Ectodermal cell (in vitro differentiated cells): ENCODE data around the gene AADACL4.

ENCODE experiments used
- H3K27ac ChIP-seq: 2 replicates; pipeline ENCODE4 v1.7.0; 2013; ENCODE audit warnings: mild to moderate bottlenecking, low read depth, low read length; ENCODE audit not compliant: insufficient read depth, poor library complexity, severe bottlenecking
- H3K27me3 ChIP-seq: 2 replicates; pipeline ENCODE4 v1.7.0; 2013; ENCODE audit warnings: mild to moderate bottlenecking, low read length; ENCODE audit not compliant: insufficient read depth, control insufficient read depth, poor library complexity, severe bottlenecking
- H3K36me3 ChIP-seq: one replicate; pipeline ENCODE4 v1.7.0; 2013; ENCODE audit warnings: low read length; ENCODE audit not compliant: control insufficient read depth, insufficient read depth
- H3K4me1 ChIP-seq: one replicate; pipeline ENCODE4 v1.7.0; 2013; ENCODE audit warnings: low read length; ENCODE audit not compliant: control insufficient read depth, insufficient read depth
- H3K4me3 ChIP-seq: 2 replicates; pipeline ENCODE4 v1.7.0; 2013; ENCODE audit warnings: low read depth, low read length, control low read depth; ENCODE audit not compliant: insufficient read depth
- H3K9me3 ChIP-seq: 2 replicates; pipeline ENCODE4 v1.7.0; 2013; ENCODE audit warnings: mild to moderate bottlenecking, low read length, moderate library complexity; ENCODE audit not compliant: control insufficient read depth
- whole genome bisulfite sequencing, 2 experiments: methylation state at CpG; one replicate each; pipeline ENCODE4 v1.1.7; 2013; ENCODE audit warnings: missing lambda C conversion rate in 2 of 2; 5-methylcytosine and 5-hydroxymethylcytosine counted together

AADACL4 gene

GRCh38 chr1:12618965-12619791 is 24.7 kb upstream of the AADACL4 start:
- Histone ChIP-seq H3K27ac (no peak overlapping the region), H3K9me3 (no peaks in the 10 kb centered on the region), H3K4me3 (peak overlapping the region; percentile 72), H3K27me3 (peaks cover 53% of the 10 kb centered on the region), H3K4me1 (peaks cover 39% of the 10 kb centered on the region), H3K36me3 (no peaks in the 10 kb centered on the region)
- WGBS, 2 experiments = 2% methylated on average over 30 of the region's 30 CpGs

GRCh38 chr1:12619792-12620487 is 23.9 kb upstream of the AADACL4 start:
- Histone ChIP-seq H3K9me3 (no peaks in the 10 kb centered on the region), H3K4me1 (peaks cover 38% of the 10 kb centered on the region), H3K4me3 (peak overlapping the region; percentile 72), H3K27ac (no peak overlapping the region), H3K36me3 (no peaks in the 10 kb centered on the region), H3K27me3 (peaks cover 46% of the 10 kb centered on the region)
- 17 to 18% methylated on average over 23 of the region's 23 CpGs for WGBS, 2 experiments

- Histone ChIP-seq H3K9me3 (no peaks in the 10 kb centered on the region), H3K27me3 (peaks cover 40% of the 10 kb centered on the region), H3K4me1 (peaks cover 33% of the 10 kb centered on the region), H3K4me3 (no peak overlapping the region), H3K27ac (no peak overlapping the region), H3K36me3 (no peaks in the 10 kb centered on the region)
- WGBS, 2 experiments = 59 to 65% methylated on average over 4 of the region's 4 CpGs
Measured at GRCh38 chr1:12620488-12620865, 23.4 kb upstream of the AADACL4 start.

GRCh38 chr1:12620931-12621330 is 23.0 kb upstream of the AADACL4 start:
- Histone ChIP-seq H3K4me1 (peaks cover 30% of the 10 kb centered on the region), H3K36me3 (no peaks in the 10 kb centered on the region), H3K9me3 (no peaks in the 10 kb centered on the region), H3K4me3 (no peak overlapping the region), H3K27me3 (peaks cover 36% of the 10 kb centered on the region), H3K27ac (no peak overlapping the region)
- 90% methylated on average over 8 of the region's 8 CpGs for WGBS, 2 experiments

- Histone ChIP-seq H3K36me3 (no peaks in the 10 kb centered on the region), H3K27ac (no peak overlapping the region), H3K9me3 (no peaks in the 10 kb centered on the region), H3K4me3 (no peak overlapping the region), H3K27me3 (peaks cover 29% of the 10 kb centered on the region), H3K4me1 (peaks cover 23% of the 10 kb centered on the region)
- 88 to 89% methylated on average over 15 of the region's 15 CpGs for WGBS, 2 experiments
Measured at GRCh38 chr1:12621346-12622335, 22.2 kb upstream of the AADACL4 start.

- WGBS, 2 experiments = 87 to 88% methylated on average over 12 of the region's 12 CpGs
- Histone ChIP-seq H3K4me1 (peaks cover 18% of the 10 kb centered on the region), H3K36me3 (no peaks in the 10 kb centered on the region), H3K27me3 (peaks cover 20% of the 10 kb centered on the region), H3K9me3 (no peaks in the 10 kb centered on the region), H3K27ac (no peak overlapping the region), H3K4me3 (no peak overlapping the region)
Measured at GRCh38 chr1:12622506-12622905, 21.4 kb upstream of the AADACL4 start.

- Histone ChIP-seq H3K9me3 (no peaks in the 10 kb centered on the region), H3K36me3 (no peaks in the 10 kb centered on the region), H3K4me3 (no peak overlapping the region), H3K27me3 (no peaks in the 10 kb centered on the region), H3K4me1 (peaks cover 14% of the 10 kb centered on the region), H3K27ac (no peak overlapping the region)
- WGBS, 2 experiments = 94 to 95% methylated on average over 6 of the region's 6 CpGs
Measured at GRCh38 chr1:12625276-12625675, 18.6 kb upstream of the AADACL4 start.

GRCh38 chr1:12626888-12627287 is 17.0 kb upstream of the AADACL4 start:
- Histone ChIP-seq H3K9me3 (no peaks in the 10 kb centered on the region), H3K27ac (no peak overlapping the region), H3K4me1 (peaks cover 9% of the 10 kb centered on the region), H3K36me3 (no peaks in the 10 kb centered on the region), H3K27me3 (no peaks in the 10 kb centered on the region), H3K4me3 (no peak overlapping the region)
- 57 to 61% methylated on average over 4 of the region's 4 CpGs for whole genome bisulfite sequencing, 2 experiments

GRCh38 chr1:12627296-12627695 is 16.6 kb upstream of the AADACL4 start:
- peaks cover 9% of the 10 kb centered on the region for H3K4me1 ChIP-seq
- H3K4me3 ChIP-seq = no peak overlapping the region
- H3K36me3 ChIP-seq = no peaks in the 10 kb centered on the region
- no peaks in the 10 kb centered on the region for H3K9me3 ChIP-seq
- WGBS, 2 experiments = 91 to 92% methylated on average over 5 of the region's 5 CpGs
- H3K27ac ChIP-seq = no peak overlapping the region
- H3K27me3 ChIP-seq = no peaks in the 10 kb centered on the region
